HEK293T (cell line): ENCODE data around the gene SLC1A4.

Experiments used
- CTCF ChIA-PET: fragments of 350-600 bp; formaldehyde crosslinking; extraction: SDS; loops from one replicate; lab custom pipeline; 2021; ENCODE audit warnings: antibody characterized with exemption, inconsistent platforms; lab: Yijun Ruan, JAX
- POLR2A ChIA-PET: fragments of 350-600 bp; formaldehyde crosslinking; extraction: SDS; loops from one replicate; lab custom pipeline; 2020; ENCODE audit warnings: antibody characterized with exemption, inconsistent platforms; lab: Yijun Ruan, JAX
- DNase-seq: peaks from one replicate; pipeline ENCODE4 v3.0.0; 2012; ENCODE audit warnings: mixed read lengths; ENCODE audit errors: extremely low spot score
- ARNT ChIP-seq: fragments of 450-650 bp; IDR thresholded peaks from 2 replicates; pipeline ENCODE4 v1.6.1; 2017; ENCODE audit warnings: mild to moderate bottlenecking
- BHLHE40 ChIP-seq: fragments of 450-650 bp; IDR thresholded peaks from 2 replicates; pipeline ENCODE4 v1.6.1; 2016; ENCODE audit warnings: mild to moderate bottlenecking, moderate library complexity, borderline replicate concordance
- CTBP1 ChIP-seq: fragments of 450-650 bp; IDR thresholded peaks from 2 replicates; pipeline ENCODE4 v1.6.1; 2016; ENCODE audit warnings: borderline replicate concordance
- ELF4 ChIP-seq: fragments of 450-650 bp; IDR thresholded peaks from 2 replicates; pipeline ENCODE4 v1.6.1; 2017; ENCODE audit warnings: antibody characterized with exemption
- FOXA1 ChIP-seq: fragments of 450-650 bp; IDR thresholded peaks from 2 replicates; pipeline ENCODE4 v1.6.1; 2016; ENCODE audit warnings: mild to moderate bottlenecking
- FOXK2 ChIP-seq: fragments of 450-650 bp; IDR thresholded peaks from 2 replicates; pipeline ENCODE4 v1.6.1; 2016; ENCODE audit warnings: mild to moderate bottlenecking
- FOXM1 ChIP-seq: fragments of 450-650 bp; IDR thresholded peaks from 2 replicates; pipeline ENCODE4 v1.6.1; 2017; ENCODE audit warnings: mild to moderate bottlenecking, borderline replicate concordance
- HDGF ChIP-seq: fragments of 450-650 bp; IDR thresholded peaks from 2 replicates; pipeline ENCODE4 v1.6.1; 2017; ENCODE audit warnings: antibody characterized with exemption, borderline replicate concordance
- L3MBTL2 ChIP-seq: fragments of 450-650 bp; conservative IDR thresholded peaks from 2 replicates; pipeline ENCODE4 v1.6.1; 2016; ENCODE audit warnings: mild to moderate bottlenecking
- LEF1 ChIP-seq: fragments of 450-650 bp; IDR thresholded peaks from 2 replicates; pipeline ENCODE4 v1.6.1; 2017; ENCODE audit warnings: mild to moderate bottlenecking, borderline replicate concordance
- NFRKB ChIP-seq: fragments of 450-650 bp; IDR thresholded peaks from 2 replicates; pipeline ENCODE4 v1.6.1; 2016; ENCODE audit warnings: mild to moderate bottlenecking, moderate library complexity
- PKNOX1 ChIP-seq: fragments of 450-650 bp; IDR thresholded peaks from 2 replicates; pipeline ENCODE4 v1.6.1; 2016
- SP1 ChIP-seq: fragments of 450-650 bp; IDR thresholded peaks from 2 replicates; pipeline ENCODE4 v1.6.1; 2017
- SUZ12 ChIP-seq: fragments of 450-650 bp; IDR thresholded peaks from 2 replicates; pipeline ENCODE4 v1.6.1; 2016; ENCODE audit warnings: mild to moderate bottlenecking
- TARDBP ChIP-seq: fragments of 450-650 bp; IDR thresholded peaks from 2 replicates; pipeline ENCODE4 v1.6.1; 2016
- ZNF384 ChIP-seq: fragments of 450-650 bp; IDR thresholded peaks from 2 replicates; pipeline ENCODE4 v1.6.1; 2016

The SLC1A4 gene

DNA sequence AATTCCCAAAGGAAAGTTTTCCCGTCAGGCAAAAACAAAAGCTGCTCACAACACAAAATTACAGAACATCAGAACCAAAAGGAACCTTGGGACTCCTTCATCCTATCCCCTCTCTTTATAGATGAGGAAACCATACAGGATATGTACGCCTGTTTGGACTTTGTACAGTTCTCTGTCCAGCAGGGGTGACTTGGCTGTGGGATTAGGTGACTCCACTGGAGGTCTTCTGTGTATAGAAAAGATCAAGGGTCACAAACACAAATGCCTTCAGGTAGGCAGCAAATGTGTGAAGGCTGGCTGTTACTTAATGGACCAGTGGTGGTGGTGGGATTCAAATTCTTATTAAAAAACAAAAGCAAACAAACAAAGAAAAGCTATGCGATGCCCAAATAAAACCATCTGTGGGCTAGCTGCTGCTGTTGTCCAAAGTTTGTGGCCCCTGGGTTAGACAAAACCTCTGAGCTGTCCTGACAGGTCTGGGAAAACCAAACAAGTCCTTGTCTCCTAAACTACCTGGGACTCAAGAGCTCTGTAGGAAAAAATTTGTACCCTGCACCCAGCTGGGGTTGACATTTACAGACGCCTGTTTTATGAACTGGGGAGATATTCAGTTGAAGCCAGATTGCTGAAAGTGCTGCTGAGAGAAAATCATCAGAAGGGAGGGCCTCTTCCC is 65.7 kb downstream of the SLC1A4 start:
- no peak for DNase-seq
- TF ChIP-seq FOXM1: no peak
- TF ChIP-seq HDGF: no peak
- no peak for TF ChIP-seq TARDBP
- no peak for TF ChIP-seq CTBP1
- no peak for TF ChIP-seq ZNF384
- TF ChIP-seq LEF1: no peak
- TF ChIP-seq FOXK2: no peak
- TF ChIP-seq SP1: no peak
- no peak for TF ChIP-seq NFRKB
- no peak for TF ChIP-seq L3MBTL2
- no peak for TF ChIP-seq SUZ12
- no peak for TF ChIP-seq BHLHE40
- TF ChIP-seq PKNOX1: no peak
- TF ChIP-seq ELF4: no peak
- TF ChIP-seq ARNT: no peak
- no peak for TF ChIP-seq FOXA1
- ChIA-PET CTCF (interaction anchor here (0.6 to 1.7 kb wide), 3 partner anchors 10 to 429 kb away, joined by 3 to 8 read pairs (median 3); no protein-coding TSS in a partner anchor), POLR2A (interaction anchor here (0.5 to 2.1 kb wide), 11 partner anchors 8 to 196 kb away, joined by 3 to 17 read pairs (median 3); partner anchors contain the start of gene RAB1A)

DNA sequence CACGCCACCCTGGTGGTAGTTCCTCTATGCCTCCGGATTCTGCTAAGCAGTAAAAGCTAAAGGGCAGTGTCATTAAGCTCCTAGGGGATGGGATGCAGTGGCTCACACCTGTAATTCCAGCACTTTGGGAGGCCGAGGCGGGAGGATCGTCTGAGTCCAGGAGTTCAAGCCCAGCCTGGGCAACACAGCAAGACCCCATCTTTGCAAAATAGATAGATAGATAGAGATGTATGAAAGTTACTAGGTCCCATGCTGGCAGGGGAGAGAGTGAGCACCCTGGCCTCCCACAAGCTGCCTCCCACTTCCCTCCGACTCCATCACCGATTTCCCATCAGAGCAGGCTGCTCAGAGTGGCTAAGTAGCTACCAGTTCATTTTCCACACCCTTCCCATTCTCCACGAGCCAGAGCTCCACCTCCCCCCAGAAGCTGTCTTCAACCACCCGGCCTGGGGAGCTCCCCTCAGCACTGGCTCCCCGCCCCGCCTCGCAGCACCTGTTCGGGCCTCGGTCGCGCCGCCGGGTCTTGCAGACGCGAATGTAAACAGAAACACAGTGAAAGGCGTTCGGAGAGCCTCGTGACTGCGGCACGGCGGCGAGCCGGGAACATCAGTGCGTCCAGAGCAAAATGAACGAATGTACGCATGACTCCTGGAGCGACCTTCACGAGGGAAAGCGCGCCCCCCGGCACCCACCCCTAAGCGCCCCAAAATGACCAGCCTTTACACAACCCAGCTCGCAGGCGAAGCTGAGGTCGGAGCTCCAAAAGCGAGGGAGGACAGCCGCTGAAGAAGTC is 66.4 kb downstream of the SLC1A4 start:
- TF ChIP-seq HDGF (no peak), ARNT (no peak), L3MBTL2 (peak; percentile 98)
- POLR2A ChIA-PET: interaction anchor here (0.5 to 2.1 kb wide), 18 partner anchors 9 to 197 kb away, joined by 3 to 17 read pairs (median 4); partner anchors contain the start of genes ACTR2 and RAB1A
- CTCF ChIA-PET: interaction anchor here (0.6 to 1.7 kb wide), 5 partner anchors 9 to 470 kb away, joined by 3 to 8 read pairs (median 3); no protein-coding TSS in a partner anchor
- DNase-seq: no peak

GRCh38 chr2:65056215-65057053 is 67.2 kb downstream of the SLC1A4 start, which contains the start of gene CEP68:
Gene CEP68, plus strand, starts transcription at chr2:65056416. Its CDS starts 13,029 bp downstream, at chr2:65069445.
- DNase-seq: peak; percentile 95
- ChIA-PET POLR2A (interaction anchor here (0.8 to 2.1 kb wide), 15 partner anchors 8 to 197 kb away, joined by 3 to 17 read pairs (median 4); partner anchors contain the start of genes ACTR2 and RAB1A), CTCF (interaction anchor here (0.6 to 1.7 kb wide), 6 partner anchors 8 to 470 kb away, joined by 3 to 8 read pairs (median 3); no protein-coding TSS in a partner anchor)
- TF ChIP-seq CTBP1: no peak
- no peak for TF ChIP-seq NFRKB
- no peak for TF ChIP-seq LEF1
- no peak for TF ChIP-seq ARNT
- TF ChIP-seq BHLHE40: no peak
- no peak for TF ChIP-seq ELF4
- TF ChIP-seq PKNOX1: no peak
- TF ChIP-seq L3MBTL2: peak; percentile 62; the same call in 1 of the 2 replicates
- TF ChIP-seq TARDBP: no peak
- peak; percentile 60; the same call in 1 of the 2 replicates for TF ChIP-seq FOXM1
- no peak for TF ChIP-seq SUZ12
- no peak for TF ChIP-seq SP1
- no peak for TF ChIP-seq HDGF

GRCh38 chr2:65057054-65057375 is 67.8 kb downstream of the SLC1A4 start:
- DNase-seq: no peak
- no peak for TF ChIP-seq FOXK2
- TF ChIP-seq TARDBP: no peak
- TF ChIP-seq LEF1: no peak
- TF ChIP-seq NFRKB: no peak
- TF ChIP-seq ELF4: no peak
- no peak for TF ChIP-seq CTBP1
- no peak for TF ChIP-seq ARNT
- no peak for TF ChIP-seq L3MBTL2
- no peak for TF ChIP-seq HDGF
- ChIA-PET CTCF (interaction anchor here (0.6 kb wide), 1 partner anchor 77 kb away, joined by 3 read pairs; no protein-coding TSS in a partner anchor), POLR2A (interaction anchor here (1.4 to 2.1 kb wide), 3 partner anchors 10 to 21 kb away, joined by 3 to 17 read pairs (median 7); no protein-coding TSS in a partner anchor)

- CTCF ChIA-PET: no interaction called here
Observed at GRCh38 chr2:65057391-65058052, 68.3 kb downstream of the SLC1A4 start.

More at GRCh38 chr2:65057391-65058052, 68.3 kb downstream of the SLC1A4 start:
- no peak for DNase-seq
- POLR2A ChIA-PET: interaction anchor here (0.9 to 1.5 kb wide), 2 partner anchors 11 to 170 kb away, joined by 3 read pairs; partner anchors contain the start of gene ACTR2
- TF ChIP-seq ZNF384 (no peak), NFRKB (no peak), LEF1 (no peak), BHLHE40 (no peak), PKNOX1 (no peak), HDGF (no peak), ARNT (no peak), FOXA1 (no peak), TARDBP (no peak), FOXM1 (no peak), SP1 (no peak), L3MBTL2 (no peak), FOXK2 (no peak), SUZ12 (no peak), CTBP1 (no peak), ELF4 (no peak)
